Measurements from ENCODE around the gene STRN4. TPM values are rescaled to one million over a fixed set of nuclear protein-coding genes. Genes with fewer than 3 reads are reported as not detected.
"Not testable (repeated sequence)": the region's sequence is repeated elsewhere in the genome, so short reads cannot be mapped to it uniquely, and the experiment has no call there.

The STRN4 gene
- total RNA-seq, 1 donor from 2014 or later, result 105 TPM

DNA sequence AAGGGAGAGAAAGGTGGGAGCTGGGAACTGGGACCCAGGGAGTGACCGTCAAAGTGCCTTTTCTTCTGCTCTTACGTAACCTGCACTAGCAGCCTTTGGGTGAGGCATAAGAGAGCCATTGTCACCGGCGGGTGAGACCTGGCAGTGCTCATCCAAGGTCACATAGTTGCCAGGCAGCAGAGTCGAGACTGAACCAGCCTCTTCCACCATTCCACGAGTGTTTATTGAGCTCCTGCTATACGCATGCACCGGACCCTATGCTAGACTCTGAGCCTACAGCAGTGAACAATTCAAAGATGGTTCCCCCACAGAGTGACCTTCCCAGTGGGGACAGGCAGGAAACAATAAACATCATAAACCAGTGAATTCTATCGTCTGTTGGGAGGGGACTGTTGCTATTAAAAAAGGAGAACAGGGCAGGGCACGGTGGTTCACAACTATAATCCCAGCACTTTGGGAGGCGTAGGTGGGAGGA, 18.6 kb upstream of the STRN4 start:
- H3K27me3 Mint-ChIP-seq, result no peaks in the 10 kb centered on the region
- H3K27ac Mint-ChIP-seq, result no peak overlapping the region
- TF ChIP-seq, protein P1, sequence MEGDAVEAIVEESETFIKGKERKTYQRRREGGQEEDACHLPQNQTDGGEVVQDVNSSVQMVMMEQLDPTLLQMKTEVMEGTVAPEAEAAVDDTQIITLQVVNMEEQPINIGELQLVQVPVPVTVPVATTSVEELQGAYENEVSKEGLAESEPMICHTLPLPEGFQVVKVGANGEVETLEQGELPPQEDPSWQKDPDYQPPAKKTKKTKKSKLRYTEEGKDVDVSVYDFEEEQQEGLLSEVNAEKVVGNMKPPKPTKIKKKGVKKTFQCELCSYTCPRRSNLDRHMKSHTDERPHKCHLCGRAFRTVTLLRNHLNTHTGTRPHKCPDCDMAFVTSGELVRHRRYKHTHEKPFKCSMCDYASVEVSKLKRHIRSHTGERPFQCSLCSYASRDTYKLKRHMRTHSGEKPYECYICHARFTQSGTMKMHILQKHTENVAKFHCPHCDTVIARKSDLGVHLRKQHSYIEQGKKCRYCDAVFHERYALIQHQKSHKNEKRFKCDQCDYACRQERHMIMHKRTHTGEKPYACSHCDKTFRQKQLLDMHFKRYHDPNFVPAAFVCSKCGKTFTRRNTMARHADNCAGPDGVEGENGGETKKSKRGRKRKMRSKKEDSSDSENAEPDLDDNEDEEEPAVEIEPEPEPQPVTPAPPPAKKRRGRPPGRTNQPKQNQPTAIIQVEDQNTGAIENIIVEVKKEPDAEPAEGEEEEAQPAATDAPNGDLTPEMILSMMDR (conservative IDR thresholded peaks at IDR 0.05), result no peak
- H3K4me1 Mint-ChIP-seq (ENCODE audit: unreplicated experiment), result peaks cover 24% of the 10 kb centered on the region
- H3K4me3 Mint-ChIP-seq, result no peak overlapping the region
- no peaks in the 10 kb centered on the region for H3K9me3 Mint-ChIP-seq
- H3K36me3 Mint-ChIP-seq, result peaks cover 4% of the 10 kb centered on the region
- no peak for DNase-seq (ENCODE audit: extremely low spot score, unreplicated experiment)

DNA sequence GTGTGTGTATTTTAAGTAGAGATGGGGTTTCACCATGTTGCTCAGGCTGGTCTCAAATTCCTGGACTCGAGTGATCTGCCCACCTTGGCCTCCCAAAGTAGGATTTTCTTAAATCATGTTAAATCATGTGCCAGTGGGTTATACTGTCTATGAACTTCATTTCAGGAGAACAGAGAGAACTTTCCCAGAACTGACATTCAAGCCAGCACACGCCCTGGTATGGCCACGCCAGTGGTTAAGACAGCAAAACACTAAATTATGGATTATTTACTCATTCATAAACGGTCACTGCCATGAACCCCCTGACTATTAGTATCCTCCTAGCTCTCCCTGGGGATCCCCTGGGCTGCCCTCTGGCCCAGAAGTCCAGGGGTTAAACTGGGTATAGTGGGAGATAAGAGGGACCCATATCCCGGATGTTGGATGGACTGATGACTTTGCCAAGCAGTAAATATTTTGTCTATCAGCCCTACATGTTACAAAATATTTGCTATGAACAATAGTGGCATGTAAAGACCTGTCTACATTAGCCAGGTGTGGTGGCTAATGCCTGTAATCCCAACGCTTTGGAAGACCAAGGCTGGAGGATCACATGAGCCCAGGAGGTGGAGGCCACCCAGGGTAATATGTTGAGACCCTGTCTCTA, 16.1 kb upstream of the STRN4 start:
- no peak overlapping the region for H3K27ac Mint-ChIP-seq
- no peak for DNase-seq (ENCODE audit: extremely low spot score, unreplicated experiment)
- TF ChIP-seq, protein P1 (conservative IDR thresholded peaks at IDR 0.05), result no peak
- no peaks in the 10 kb centered on the region for H3K9me3 Mint-ChIP-seq
- peaks cover 16% of the 10 kb centered on the region for H3K4me1 Mint-ChIP-seq (ENCODE audit: unreplicated experiment)
- peaks cover 4% of the 10 kb centered on the region for H3K36me3 Mint-ChIP-seq
- H3K4me3 Mint-ChIP-seq, result no peak overlapping the region
- no peaks in the 10 kb centered on the region for H3K27me3 Mint-ChIP-seq

DNA sequence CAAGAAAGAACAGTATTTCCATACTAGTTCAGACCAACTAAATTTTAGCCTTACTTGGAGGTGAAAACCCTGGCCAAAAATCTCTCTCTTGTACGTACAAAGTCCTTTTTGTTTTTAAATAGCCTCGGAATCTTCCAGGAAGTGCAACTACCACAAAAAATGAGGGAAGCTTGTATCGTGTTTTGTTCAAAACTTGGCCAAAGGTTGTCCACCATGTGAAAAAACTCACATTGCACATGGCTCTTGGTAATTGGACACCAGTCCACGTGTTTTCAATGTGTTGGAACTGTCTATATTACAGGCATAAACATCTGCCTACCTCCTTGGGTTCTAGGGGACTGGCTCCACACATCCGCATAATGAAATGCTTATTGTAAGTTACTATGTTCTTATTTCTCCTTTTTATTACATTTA, 15.2 kb upstream of the STRN4 start:
- H3K27me3 Mint-ChIP-seq, result no peaks in the 10 kb centered on the region
- no peak overlapping the region for H3K4me3 Mint-ChIP-seq
- H3K36me3 Mint-ChIP-seq, result no peaks in the 10 kb centered on the region
- no peak for DNase-seq (ENCODE audit: extremely low spot score, unreplicated experiment)
- TF ChIP-seq, protein P1 (conservative IDR thresholded peaks at IDR 0.05), result no peak
- peaks cover 11% of the 10 kb centered on the region for H3K4me1 Mint-ChIP-seq (ENCODE audit: unreplicated experiment)
- no peak overlapping the region for H3K27ac Mint-ChIP-seq
- H3K9me3 Mint-ChIP-seq, result no peaks in the 10 kb centered on the region

DNA sequence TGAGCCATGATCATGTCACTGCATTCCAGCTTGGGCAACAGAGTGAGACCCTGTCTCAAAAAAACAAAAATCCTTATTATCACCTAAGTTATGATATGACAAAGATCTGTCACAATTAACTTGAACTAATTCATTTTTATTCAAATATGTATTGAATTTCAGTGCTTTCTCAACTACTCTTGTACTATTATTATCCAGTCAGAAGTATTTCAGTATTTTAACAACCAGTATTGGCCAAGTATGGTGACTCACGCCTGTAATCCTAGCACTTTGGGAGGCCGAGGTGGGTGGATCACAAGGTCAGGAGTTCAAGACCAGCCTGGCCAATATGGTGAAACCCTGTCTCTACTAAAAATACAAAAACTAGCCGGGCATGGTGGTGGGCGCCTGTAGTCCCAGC, 14.6 kb upstream of the STRN4 start:
- H3K4me1 Mint-ChIP-seq (ENCODE audit: unreplicated experiment), result peaks cover 11% of the 10 kb centered on the region
- H3K9me3 Mint-ChIP-seq, H3K27ac Mint-ChIP-seq: not testable (repeated sequence)

DNA sequence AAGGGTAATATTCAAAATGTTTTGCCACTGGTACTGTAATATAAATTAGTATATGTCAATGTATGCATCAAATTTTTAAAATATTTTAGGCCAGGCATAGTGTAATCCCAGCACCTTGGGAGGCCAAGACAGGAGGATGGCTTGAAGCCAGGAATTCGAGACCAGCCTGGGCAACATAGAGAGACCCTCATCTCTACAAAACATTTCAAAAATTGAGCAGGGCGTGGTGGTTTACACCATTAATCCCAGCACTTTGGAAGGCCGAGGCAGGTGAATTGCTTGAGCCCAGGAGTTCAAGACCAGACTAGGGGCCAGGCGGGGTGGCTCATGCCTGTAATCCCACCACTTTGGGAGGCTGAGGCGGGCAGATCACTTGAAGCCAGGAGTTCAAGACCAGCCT, 14.1 kb upstream of the STRN4 start:
- H3K36me3 Mint-ChIP-seq, result no peaks in the 10 kb centered on the region
- H3K4me3 Mint-ChIP-seq, result no peak overlapping the region
- H3K27me3 Mint-ChIP-seq, result no peaks in the 10 kb centered on the region
- DNase-seq (ENCODE audit: extremely low spot score, unreplicated experiment), result no peak
- H3K27ac Mint-ChIP-seq, result no peak overlapping the region
- TF ChIP-seq, protein P1 (conservative IDR thresholded peaks at IDR 0.05), result no peak
- no peaks in the 10 kb centered on the region for H3K9me3 Mint-ChIP-seq
- H3K4me1 Mint-ChIP-seq (ENCODE audit: unreplicated experiment), result peaks cover 11% of the 10 kb centered on the region

More for the DNA sequence above, 14.6 kb upstream of the STRN4 start:
- DNase-seq (ENCODE audit: extremely low spot score, unreplicated experiment); H3K27me3 Mint-ChIP-seq; H3K4me3 Mint-ChIP-seq; H3K36me3 Mint-ChIP-seq: not testable (repeated sequence)

DNA sequence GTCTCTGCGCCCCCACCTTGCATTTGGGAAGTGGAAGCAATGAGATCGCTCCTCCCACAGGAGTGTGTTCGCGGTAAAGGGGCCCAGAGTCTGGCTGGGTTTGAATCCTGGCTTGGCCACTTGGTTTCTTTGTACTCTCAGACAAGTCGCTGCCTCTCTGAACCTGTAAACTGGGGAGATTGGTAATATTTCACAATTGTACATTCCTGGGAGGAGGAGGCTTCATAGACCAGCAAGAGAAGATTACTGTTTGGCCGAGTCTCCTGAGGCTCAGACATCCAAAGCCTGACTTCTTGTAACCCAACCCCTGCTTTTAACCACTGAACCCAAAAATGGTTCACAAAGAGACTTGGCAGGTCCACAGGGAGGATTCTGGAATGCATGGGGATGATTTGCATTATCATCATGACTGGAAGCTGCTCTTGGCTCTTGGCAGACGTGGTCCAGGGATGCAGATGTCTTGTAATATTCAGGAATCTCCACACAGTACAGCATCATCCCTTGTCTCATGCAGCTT, 13.6 kb upstream of the STRN4 start:
- no peak overlapping the region for H3K27ac Mint-ChIP-seq
- no peak for DNase-seq (ENCODE audit: extremely low spot score, unreplicated experiment)
- H3K27me3 Mint-ChIP-seq, result no peaks in the 10 kb centered on the region
- TF ChIP-seq, protein P1 (conservative IDR thresholded peaks at IDR 0.05), result no peak
- H3K4me3 Mint-ChIP-seq, result no peak overlapping the region
- peaks cover 8% of the 10 kb centered on the region for H3K4me1 Mint-ChIP-seq (ENCODE audit: unreplicated experiment)
- H3K36me3 Mint-ChIP-seq, result no peaks in the 10 kb centered on the region
- no peaks in the 10 kb centered on the region for H3K9me3 Mint-ChIP-seq
